HEK293T (cell line): ENCODE data around the gene MAML2.

Experiments used
- ELF4 ChIP-seq: fragments of 450-650 bp; IDR thresholded peaks from 2 replicates; pipeline ENCODE4 v1.6.1; 2017; ENCODE audit warnings: antibody characterized with exemption
- FOXA1 ChIP-seq: fragments of 450-650 bp; IDR thresholded peaks from 2 replicates; pipeline ENCODE4 v1.6.1; 2016; ENCODE audit warnings: mild to moderate bottlenecking
- FOXK2 ChIP-seq: fragments of 450-650 bp; IDR thresholded peaks from 2 replicates; pipeline ENCODE4 v1.6.1; 2016; ENCODE audit warnings: mild to moderate bottlenecking
- FOXM1 ChIP-seq: fragments of 450-650 bp; IDR thresholded peaks from 2 replicates; pipeline ENCODE4 v1.6.1; 2017; ENCODE audit warnings: mild to moderate bottlenecking, borderline replicate concordance
- NFRKB ChIP-seq: fragments of 450-650 bp; IDR thresholded peaks from 2 replicates; pipeline ENCODE4 v1.6.1; 2016; ENCODE audit warnings: mild to moderate bottlenecking, moderate library complexity
- PKNOX1 ChIP-seq: fragments of 450-650 bp; IDR thresholded peaks from 2 replicates; pipeline ENCODE4 v1.6.1; 2016
- SP1 ChIP-seq: fragments of 450-650 bp; IDR thresholded peaks from 2 replicates; pipeline ENCODE4 v1.6.1; 2017
- SUZ12 ChIP-seq: fragments of 450-650 bp; IDR thresholded peaks from 2 replicates; pipeline ENCODE4 v1.6.1; 2016; ENCODE audit warnings: mild to moderate bottlenecking

GRCh38 chr11:96132437-96132836 is 210.6 kb downstream of the MAML2 start:
- TF ChIP-seq ELF4 = no peak
- TF ChIP-seq SUZ12 = no peak
- TF ChIP-seq SP1 = no peak
- no peak for TF ChIP-seq NFRKB
- TF ChIP-seq PKNOX1 = no peak
- TF ChIP-seq FOXM1 = no peak
- no peak for TF ChIP-seq FOXK2
- no peak for TF ChIP-seq FOXA1
